Parathyroid adenoma (tissue), 2 donors: Measurements from ENCODE around the gene CWC25.

Experiments used
- H2AFZ ChIP-seq: fragments of 300-600 bp; sonication (generic); one replicate; pipeline ENCODE4 v1.7.0; 2017; ENCODE audit warnings: antibody characterized with exemption, mild to moderate bottlenecking
- H3K27ac ChIP-seq: fragments of 300-600 bp; sonication (generic); one replicate; pipeline ENCODE4 v1.7.0; 2017
- H3K27me3 ChIP-seq: fragments of 300-600 bp; sonication (generic); one replicate; pipeline ENCODE4 v1.7.0; 2017; ENCODE audit warnings: low read length; ENCODE audit not compliant: control insufficient read depth, insufficient read depth
- H3K36me3 ChIP-seq: fragments of 300-600 bp; sonication (generic); one replicate; pipeline ENCODE4 v1.7.0; 2017; ENCODE audit warnings: low read length; ENCODE audit not compliant: control insufficient read depth, insufficient read depth
- H3K4me1 ChIP-seq: fragments of 300-600 bp; sonication (generic); one replicate; pipeline ENCODE4 v1.7.0; 2017; ENCODE audit warnings: control low read depth
- H3K4me2 ChIP-seq: fragments of 300-600 bp; sonication (generic); one replicate; pipeline ENCODE4 v1.7.0; 2017; ENCODE audit warnings: low read length
- H3K4me3 ChIP-seq: fragments of 300-600 bp; sonication (generic); one replicate; pipeline ENCODE4 v1.7.0; 2017; ENCODE audit warnings: low read depth, low read length
- H3K79me2 ChIP-seq: fragments of 300-600 bp; sonication (generic); one replicate; pipeline ENCODE4 v1.7.0; 2017; ENCODE audit warnings: control low read depth
- H3K9ac ChIP-seq: fragments of 300-600 bp; sonication (generic); one replicate; pipeline ENCODE4 v1.7.0; 2017; ENCODE audit warnings: mild to moderate bottlenecking
- H3K9me3 ChIP-seq: fragments of 300-600 bp; sonication (generic); one replicate; pipeline ENCODE4 v1.7.0; 2017; ENCODE audit warnings: low read length; ENCODE audit not compliant: control insufficient read depth
- TF ChIP-seq, protein P1 (sequence below): fragments of 300-600 bp; sonication (generic); IDR thresholded peaks from one replicate; pipeline ENCODE4 v1.7.0; 2017; ENCODE audit warnings: antibody characterized with exemption, mild to moderate bottlenecking
- donor health status: primary hyperparathyroidism.

Gene CWC25

DNA sequence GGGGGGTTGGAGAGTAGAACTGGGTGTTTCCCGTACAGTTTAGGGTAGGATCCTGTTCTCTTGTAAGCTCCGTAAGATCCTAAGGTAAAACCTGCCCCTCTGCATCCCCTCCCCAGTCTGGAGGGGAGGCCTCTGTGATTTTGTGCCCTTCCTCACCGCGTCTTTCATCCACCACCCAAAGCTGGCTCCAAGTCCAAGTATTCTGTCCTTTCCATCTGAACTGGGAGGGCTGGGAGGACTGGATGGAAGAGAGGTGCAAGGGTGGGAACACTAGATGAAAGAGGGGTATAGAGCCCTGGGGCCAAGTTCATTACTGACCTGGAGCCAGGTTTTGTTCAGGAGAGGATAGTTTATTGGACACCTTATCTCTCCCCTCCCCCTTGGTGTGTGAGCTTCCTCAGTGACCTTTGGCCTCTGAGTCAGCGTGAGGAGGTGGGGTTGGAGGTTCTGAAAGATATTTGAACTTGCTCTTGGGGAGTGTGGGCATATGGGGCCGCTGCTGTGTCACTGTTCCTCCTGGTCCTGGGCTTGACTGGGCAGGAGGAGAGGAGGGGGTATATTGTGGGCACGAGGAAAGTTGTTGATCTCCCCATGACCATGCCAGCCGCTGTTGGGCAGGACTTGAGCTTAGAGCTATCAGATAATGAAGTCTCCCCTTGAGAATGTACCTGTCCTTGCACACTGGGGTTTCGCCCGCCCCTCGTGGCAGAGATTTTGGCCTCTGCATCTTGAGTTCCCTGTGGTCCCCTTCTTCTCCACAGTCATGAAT is 46.3 kb upstream of the CWC25 start:
- H2AFZ ChIP-seq = peak overlapping the region; percentile 34
- peaks cover 16% of the 10 kb centered on the region for H3K79me2 ChIP-seq
- TF ChIP-seq, protein P1, sequence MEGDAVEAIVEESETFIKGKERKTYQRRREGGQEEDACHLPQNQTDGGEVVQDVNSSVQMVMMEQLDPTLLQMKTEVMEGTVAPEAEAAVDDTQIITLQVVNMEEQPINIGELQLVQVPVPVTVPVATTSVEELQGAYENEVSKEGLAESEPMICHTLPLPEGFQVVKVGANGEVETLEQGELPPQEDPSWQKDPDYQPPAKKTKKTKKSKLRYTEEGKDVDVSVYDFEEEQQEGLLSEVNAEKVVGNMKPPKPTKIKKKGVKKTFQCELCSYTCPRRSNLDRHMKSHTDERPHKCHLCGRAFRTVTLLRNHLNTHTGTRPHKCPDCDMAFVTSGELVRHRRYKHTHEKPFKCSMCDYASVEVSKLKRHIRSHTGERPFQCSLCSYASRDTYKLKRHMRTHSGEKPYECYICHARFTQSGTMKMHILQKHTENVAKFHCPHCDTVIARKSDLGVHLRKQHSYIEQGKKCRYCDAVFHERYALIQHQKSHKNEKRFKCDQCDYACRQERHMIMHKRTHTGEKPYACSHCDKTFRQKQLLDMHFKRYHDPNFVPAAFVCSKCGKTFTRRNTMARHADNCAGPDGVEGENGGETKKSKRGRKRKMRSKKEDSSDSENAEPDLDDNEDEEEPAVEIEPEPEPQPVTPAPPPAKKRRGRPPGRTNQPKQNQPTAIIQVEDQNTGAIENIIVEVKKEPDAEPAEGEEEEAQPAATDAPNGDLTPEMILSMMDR = no peak
- peak overlapping the region; percentile 56 for H3K27ac ChIP-seq
- peak overlapping the region; percentile 99 for H3K4me3 ChIP-seq
- peak overlapping the region; percentile 86 for H3K4me2 ChIP-seq
- no peaks in the 10 kb centered on the region for H3K27me3 ChIP-seq
- H3K9ac ChIP-seq = no peak overlapping the region
- no peaks in the 10 kb centered on the region for H3K9me3 ChIP-seq
- peaks cover 17% of the 10 kb centered on the region for H3K4me1 ChIP-seq
- H3K36me3 ChIP-seq = no peaks in the 10 kb centered on the region

DNA sequence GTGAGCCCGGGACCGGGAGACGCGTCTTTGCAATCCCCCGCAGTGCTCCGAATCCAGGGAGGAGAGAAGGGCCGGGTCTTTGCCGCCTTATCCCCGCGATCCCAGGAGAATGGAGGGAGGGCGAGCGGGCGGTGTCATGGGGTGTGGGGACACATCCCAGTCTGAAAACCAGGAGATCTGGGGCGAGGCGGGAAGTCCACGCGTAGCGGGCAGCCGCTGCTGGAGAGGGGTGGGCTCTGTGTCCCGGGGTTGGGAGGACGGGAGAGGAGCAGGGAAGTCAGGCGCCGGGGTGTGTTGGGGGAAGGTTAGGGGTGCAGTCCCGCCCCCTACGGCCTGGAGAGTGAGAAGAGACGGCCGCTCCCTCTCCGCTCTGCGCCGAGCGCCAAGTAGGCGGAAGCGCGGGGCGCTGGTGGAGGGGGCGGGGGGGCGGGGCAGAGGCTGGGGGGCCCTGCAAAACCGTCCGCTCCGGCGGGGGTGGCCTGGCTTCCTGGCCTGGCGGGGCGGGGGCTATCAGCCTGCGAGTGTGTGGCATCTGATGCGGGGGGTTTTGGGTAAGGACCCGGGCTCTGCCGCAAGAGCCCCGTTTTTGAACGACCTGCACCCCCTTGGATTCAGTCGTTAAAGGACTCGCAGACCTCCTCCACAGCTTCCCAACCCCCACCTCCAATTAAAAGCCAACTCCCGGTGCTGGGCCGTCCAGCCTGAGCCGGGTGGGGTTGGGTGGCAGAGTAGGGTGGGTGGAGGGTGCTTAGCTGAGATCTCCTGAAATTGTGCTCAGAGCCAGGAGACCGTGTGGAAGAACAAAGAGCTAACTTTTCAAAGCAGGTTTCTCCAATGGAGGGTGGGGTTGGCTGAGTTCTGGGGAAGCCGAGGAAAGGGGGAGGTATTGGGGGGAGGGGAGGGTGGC is 45.4 kb upstream of the CWC25 start:
- peak overlapping the region; percentile 95 for H3K4me2 ChIP-seq
- peak overlapping the region; percentile 78 for H3K27ac ChIP-seq
- peak overlapping the region; percentile 75 for H2AFZ ChIP-seq
- TF ChIP-seq, protein P1 = no peak
- no peaks in the 10 kb centered on the region for H3K27me3 ChIP-seq
- H3K9me3 ChIP-seq = no peaks in the 10 kb centered on the region
- peak overlapping the region; percentile 99 for H3K4me3 ChIP-seq
- peak overlapping the region; percentile 96 for H3K9ac ChIP-seq
- peaks cover 17% of the 10 kb centered on the region for H3K4me1 ChIP-seq
- H3K79me2 ChIP-seq = peaks cover 16% of the 10 kb centered on the region
- no peaks in the 10 kb centered on the region for H3K36me3 ChIP-seq

DNA sequence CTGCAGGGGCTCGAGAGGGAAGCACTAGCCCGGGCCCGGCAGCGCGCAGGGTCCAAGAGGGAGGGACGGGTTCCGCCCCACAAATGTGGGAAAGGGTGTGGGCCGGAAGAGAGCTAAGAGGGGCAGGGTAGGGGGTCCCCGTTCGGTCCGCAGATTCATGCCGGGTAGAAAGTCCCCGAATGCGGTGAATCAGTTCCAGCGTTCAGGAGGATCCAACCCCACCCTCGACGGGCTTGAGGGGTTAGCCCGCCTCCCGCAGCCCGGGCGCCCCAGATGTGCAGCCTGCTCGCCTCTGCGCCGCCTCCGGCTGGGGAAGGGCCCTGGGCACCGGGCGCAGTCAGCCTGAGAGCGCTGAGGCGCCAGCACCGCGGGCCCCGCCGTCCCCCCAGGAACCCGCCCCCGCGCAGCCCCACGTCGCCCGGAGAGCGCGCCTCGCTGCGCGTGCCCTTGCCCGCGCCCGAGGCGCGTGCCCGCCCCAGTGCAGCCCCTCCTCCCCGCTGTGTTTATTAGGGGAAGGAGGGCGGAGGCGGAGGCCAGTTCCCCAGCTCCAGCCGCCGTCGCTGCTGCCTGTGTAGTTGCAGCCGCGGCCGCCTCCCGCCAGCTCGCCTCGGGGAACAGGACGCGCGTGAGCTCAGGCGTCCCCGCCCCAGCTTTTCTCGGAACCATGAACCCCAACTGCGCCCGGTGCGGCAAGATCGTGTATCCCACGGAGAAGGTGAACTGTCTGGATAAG is 44.6 kb upstream of the CWC25 start, which contains the start of gene LASP1:
LASP1 (plus strand) TSS at position 533 of the 733 bp plus-strand sequence; CDS start at position 665, 132 bp downstream.
- Histone ChIP-seq H3K27ac (peak within 1 kb of the TSS; percentile 78), H3K27me3 (no peaks in the 10 kb centered on the region), H3K4me2 (peak within 1 kb of the TSS; percentile 95), H3K4me1 (peaks cover 17% of the 10 kb centered on the region), H2AFZ (peak within 1 kb of the TSS; percentile 75), H3K36me3 (no peaks in the 10 kb centered on the region), H3K79me2 (peaks cover 14% of the 10 kb centered on the region), H3K9me3 (no peaks in the 10 kb centered on the region), H3K9ac (peak within 1 kb of the TSS; percentile 96), H3K4me3 (peak within 1 kb of the TSS; percentile 99)
- TF ChIP-seq, protein P1 = no peak

DNA sequence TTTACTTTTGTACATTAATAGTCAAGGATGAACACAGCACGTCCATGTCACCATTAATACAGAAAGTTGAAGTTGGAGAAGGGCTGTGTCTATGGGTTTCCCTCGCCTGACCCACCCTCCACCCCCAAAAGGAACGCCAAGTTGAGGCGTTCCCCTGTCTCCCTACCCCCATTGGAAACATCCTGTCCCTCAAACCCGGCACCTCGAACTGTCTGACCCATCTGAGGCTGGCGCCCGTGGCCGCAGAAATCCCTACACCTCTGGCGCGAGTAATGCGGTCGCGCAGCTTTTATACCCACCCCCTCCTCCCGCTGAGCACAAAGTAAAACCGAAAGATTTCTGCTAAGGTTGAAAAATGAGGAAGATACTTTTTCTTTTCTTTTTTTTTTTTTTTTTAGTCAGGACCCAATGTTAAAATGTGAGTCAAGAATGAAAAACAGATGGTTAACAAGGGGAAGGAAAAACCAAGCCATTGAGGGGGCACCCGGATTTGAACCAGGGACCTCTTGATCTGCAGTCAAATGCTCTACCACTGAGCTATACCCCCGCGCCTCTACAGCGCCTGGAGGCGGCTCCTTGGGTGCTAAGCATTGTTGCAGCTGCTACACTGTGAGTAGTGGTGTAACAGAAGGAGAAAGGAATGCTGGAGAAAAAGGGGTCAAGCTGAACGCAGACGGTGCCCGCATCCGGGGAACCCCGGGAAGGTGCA is 43.9 kb upstream of the CWC25 start:
- TF ChIP-seq, protein P1 = no peak
- no peaks in the 10 kb centered on the region for H3K27me3 ChIP-seq
- peak overlapping the region; percentile 75 for H2AFZ ChIP-seq
- H3K9me3 ChIP-seq = no peaks in the 10 kb centered on the region
- H3K36me3 ChIP-seq = no peaks in the 10 kb centered on the region
- peak overlapping the region; percentile 95 for H3K4me2 ChIP-seq
- H3K4me3 ChIP-seq = peak overlapping the region; percentile 99
- peak overlapping the region; percentile 78 for H3K27ac ChIP-seq
- H3K4me1 ChIP-seq = peaks cover 11% of the 10 kb centered on the region
- no peak overlapping the region for H3K9ac ChIP-seq
- peaks cover 10% of the 10 kb centered on the region for H3K79me2 ChIP-seq
